OCI-LY1 (cell line): Measurements from ENCODE around the gene CDKL4.

Experiments
- CTCF ChIP-seq: fragments of 200-600 bp; sonication (generic), shearing (Covaris generic); IDR thresholded peaks from 2 replicates; pipeline ENCODE4 v1.5.1; 2017; ENCODE audit warnings: mild to moderate bottlenecking, antibody characterized with exemption, low read length, moderate library complexity, mixed read lengths
- EZH2 ChIP-seq: fragments of 200-600 bp; sonication (generic), shearing (Covaris generic); IDR thresholded peaks from 2 replicates; pipeline ENCODE4 v1.8.0; 2017; ENCODE audit warnings: borderline replicate concordance, mixed run types, mild to moderate bottlenecking, antibody characterized with exemption, low read length, moderate library complexity, mixed read lengths

- TF ChIP-seq CTCF (no peak), EZH2 (no peak)
Observed at GRCh38 chr2:39150102-39150562, 93.6 kb downstream of the CDKL4 start.
